Ishikawa (cell line): ENCODE results near the gene TMEM89.

Source experiments
- CEBPB ChIP-seq: IDR thresholded peaks from 2 replicates; pipeline ENCODE4 v1.6.1; 2012
- CREB1 ChIP-seq: IDR thresholded peaks from 2 replicates; pipeline ENCODE4 v1.6.1; 2012; ENCODE audit warnings: low read depth
- EP300 ChIP-seq: IDR thresholded peaks from 2 replicates; pipeline ENCODE4 v1.6.1; 2012; ENCODE audit warnings: borderline replicate concordance
- FOXM1 ChIP-seq: IDR thresholded peaks from 2 replicates; pipeline ENCODE4 v1.6.1; 2012; ENCODE audit warnings: low read depth, borderline replicate concordance
- MAX ChIP-seq: IDR thresholded peaks from 2 replicates; pipeline ENCODE4 v1.6.1; 2012
- REST ChIP-seq: IDR thresholded peaks from 2 replicates; pipeline ENCODE4 v1.6.1; 2012; ENCODE audit warnings: low read depth, mild to moderate bottlenecking
- TCF12 ChIP-seq: IDR thresholded peaks from 2 replicates; pipeline ENCODE4 v1.6.1; 2012; ENCODE audit warnings: low read depth
- YY1 ChIP-seq: IDR thresholded peaks from 2 replicates; pipeline ENCODE4 v1.6.1; 2012; ENCODE audit warnings: low read depth

GRCh38 chr3:48634661-48635221 lies 13.2 kb upstream of the TMEM89 start:
- TF ChIP-seq CREB1 (no peak), TCF12 (0 out of 2 replicates have a peak, but pooled peaks have one; percentile 8), EP300 (no peak), FOXM1 (no peak), YY1 (no peak), REST (no peak), CEBPB (no peak), MAX (no peak)
